Fibroblast of peridontal ligament (primary cell): ENCODE data around the gene SLC2A5.

ENCODE experiments used
- DNase-seq: peaks from one replicate; pipeline ENCODE4 v3.0.0-alpha.2; 2010; ENCODE audit errors: extremely low read depth

SLC2A5 gene

GRCh38 chr1:9062021-9062471 is 7.4 kb downstream of the SLC2A5 start:
- DNase-seq, result peak; percentile 36

DNA sequence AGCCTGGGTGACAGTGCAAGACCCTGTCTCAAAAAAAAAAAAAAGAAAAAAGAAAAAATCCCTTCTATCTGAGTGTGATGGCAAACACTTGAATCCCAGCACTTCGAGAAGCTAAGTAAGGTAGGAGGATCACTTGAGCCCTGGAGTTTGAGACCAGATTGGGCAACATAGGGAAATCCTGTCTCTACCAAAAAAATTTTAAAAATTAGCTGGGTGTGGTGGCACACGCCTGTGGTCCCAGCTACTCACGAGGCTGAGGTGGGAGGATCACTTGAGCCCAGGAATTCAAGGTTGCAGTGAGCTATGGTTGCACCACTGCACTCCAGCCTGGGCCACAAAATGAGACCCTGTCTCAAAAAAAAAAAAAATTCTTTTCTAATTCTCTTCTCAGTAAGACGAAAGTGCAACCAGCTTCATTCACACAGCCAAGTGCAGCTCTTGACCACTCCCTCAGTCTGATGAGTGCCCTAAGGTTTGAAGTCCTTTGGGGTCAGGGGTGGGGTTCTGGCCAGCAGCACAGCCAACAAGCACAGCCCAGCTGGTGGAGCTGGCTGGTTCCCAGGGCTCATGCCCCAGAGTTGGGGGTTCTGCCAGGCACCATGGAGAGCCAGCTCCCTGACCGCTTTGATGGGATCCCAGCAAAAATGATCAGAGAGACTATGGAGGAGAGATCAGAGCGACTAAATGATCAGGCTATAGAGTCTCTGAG is 8.0 kb downstream of the SLC2A5 start:
- no peak for DNase-seq

DNA sequence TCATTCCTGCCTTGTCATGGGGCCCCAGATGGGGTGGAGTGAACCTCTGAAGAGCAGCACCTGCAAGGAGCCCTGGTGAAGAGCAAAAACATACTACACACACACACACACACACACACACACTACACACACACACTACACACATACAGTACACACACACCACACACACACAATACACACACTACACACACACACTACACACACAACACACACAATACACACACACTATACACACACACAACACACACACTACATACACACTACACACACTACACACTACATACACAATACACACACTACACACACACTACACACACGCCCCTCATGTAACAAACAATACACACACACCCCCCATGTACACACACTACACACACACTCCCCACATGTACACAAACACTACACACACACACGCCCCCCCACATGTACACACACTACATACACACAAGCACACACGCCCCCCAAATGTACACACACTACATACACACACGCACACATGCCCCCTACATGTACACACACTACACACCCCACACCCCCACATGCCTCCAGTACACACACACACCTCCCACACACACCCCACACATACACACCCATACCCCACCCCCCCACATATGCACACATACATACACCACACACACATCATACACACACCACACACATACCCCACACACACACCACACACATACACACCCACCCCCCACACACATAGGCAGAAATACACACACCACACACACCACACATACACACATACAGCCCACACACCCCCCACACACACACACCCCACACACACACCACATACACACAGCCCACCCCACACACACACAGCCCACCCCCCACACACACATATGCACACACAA is 9.3 kb downstream of the SLC2A5 start:
- no peak for DNase-seq

DNA sequence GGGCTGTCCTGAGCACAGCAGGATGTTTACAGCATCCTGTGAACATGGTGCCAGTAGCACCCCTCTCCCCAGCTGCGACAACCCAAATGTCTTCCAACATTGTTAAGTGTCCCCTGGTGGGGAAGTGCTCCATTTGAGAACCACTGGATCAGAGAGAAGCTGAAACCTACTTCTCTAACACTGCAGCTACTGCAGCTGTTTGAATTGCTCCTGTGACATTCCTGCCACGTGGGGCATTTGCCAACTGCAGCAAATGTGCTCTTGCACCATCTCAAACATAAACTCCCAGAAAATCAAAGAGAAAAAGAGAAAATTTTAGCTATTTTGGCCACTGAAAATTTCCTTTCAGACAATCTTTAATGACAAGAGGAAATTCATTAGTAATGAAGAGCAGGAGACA is 11.0 kb downstream of the SLC2A5 start:
- peak; percentile 48 for DNase-seq

- no peak for DNase-seq
Measured at GRCh38 chr1:9057851-9058250, 11.6 kb downstream of the SLC2A5 start.

- no peak for DNase-seq
Measured at GRCh38 chr1:9052272-9053049, 17.0 kb downstream of the SLC2A5 start.

DNA sequence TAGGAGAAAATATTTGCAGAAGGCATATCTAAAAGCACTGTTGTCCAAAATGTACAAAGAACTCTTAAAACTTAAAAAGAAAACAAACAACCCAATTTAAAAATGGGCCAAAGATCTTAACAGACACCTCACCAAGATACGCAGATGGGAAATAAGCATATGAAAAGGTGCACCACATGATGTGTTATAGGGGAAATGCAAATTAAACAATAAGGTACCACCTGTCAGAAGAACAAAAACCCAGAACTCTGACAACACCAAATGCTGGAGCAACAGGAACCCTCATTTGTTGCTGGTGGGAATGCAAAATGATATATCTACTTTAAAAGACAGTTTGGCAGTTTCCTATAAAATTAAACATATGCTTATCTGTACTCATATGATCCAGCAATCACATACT is 18.1 kb downstream of the SLC2A5 start:
- no peak for DNase-seq

GRCh38 chr1:9050803-9051202 is 18.6 kb downstream of the SLC2A5 start:
- DNase-seq, result no peak

GRCh38 chr1:9048551-9048950 is 20.9 kb downstream of the SLC2A5 start:
- DNase-seq, result no peak

GRCh38 chr1:9047019-9047418 is 22.4 kb downstream of the SLC2A5 start:
- no peak for DNase-seq

- no peak for DNase-seq
Measured at GRCh38 chr1:9045861-9046510, 23.4 kb downstream of the SLC2A5 start.

- DNase-seq, result no peak
Measured at GRCh38 chr1:9044236-9044635, 25.2 kb downstream of the SLC2A5 start.

DNA sequence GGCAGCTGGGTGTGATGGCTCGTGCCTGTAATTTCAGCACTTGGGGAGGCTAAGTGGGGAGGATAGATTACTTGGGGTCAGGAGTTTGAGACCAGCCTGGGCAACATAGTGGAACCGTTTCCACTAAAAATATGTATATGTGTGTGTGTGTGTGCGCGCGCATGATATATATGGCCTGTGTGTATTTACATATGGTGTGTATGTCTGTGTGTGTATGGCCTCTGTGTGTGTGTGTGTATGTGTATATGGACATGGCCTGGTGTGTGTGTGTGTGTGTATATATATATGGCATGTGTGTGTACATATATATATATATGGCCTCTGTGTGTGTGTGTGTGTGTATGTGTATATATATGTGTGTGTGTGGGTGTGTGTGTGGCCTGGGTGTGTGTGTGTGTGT is 27.2 kb downstream of the SLC2A5 start:
- DNase-seq, result no peak

- no peak for DNase-seq
Measured at GRCh38 chr1:9041116-9041779, 28.2 kb downstream of the SLC2A5 start.

- DNase-seq, result no peak
Measured at GRCh38 chr1:9040659-9041030, 28.8 kb downstream of the SLC2A5 start.

DNA sequence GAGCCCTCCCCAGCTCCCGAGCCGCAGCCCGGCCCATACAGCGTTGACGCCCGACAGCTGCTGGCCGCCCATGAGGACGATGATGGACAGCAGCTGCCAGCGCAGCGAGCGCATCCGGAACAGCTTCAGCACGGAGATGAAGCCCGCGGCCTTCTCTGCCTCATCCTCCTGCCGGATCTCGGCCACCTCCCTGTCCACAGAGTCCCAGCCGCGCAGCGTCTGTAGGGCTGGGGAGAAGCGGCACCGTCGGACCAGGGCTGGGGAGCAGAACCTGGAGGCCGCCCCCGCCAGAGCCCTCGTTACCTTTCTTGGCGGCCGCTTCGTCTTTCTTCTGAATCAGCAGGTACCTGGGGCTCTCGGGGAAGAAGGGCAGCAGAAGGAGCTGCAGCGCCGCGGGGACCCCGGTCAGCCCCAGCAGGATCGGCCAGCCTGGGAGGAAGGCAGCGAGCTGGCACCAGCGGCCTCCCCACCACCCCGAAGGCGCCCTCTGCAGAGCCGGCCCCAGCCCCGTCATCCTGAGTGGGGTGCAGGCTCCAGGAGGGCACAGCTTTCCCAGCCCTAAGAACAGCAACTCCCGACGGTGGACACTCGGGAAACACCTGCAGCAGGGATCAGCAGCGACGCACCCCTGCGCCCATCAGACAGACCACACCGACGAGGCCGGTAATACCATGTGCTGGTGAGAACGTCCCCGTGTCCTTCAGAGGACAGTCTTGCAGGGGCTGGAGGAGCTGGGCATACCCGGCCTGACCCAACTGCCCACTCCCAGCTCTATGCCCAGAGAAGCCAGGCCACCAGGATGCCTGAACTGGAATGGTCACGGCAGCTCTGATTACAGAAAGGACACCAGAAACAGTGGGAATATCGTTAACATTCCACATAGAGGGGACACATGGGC is 29.4 kb downstream of the SLC2A5 start:
- DNase-seq, result no peak

- DNase-seq, result no peak
Measured at GRCh38 chr1:9038881-9039760, 30.3 kb downstream of the SLC2A5 start.

DNA sequence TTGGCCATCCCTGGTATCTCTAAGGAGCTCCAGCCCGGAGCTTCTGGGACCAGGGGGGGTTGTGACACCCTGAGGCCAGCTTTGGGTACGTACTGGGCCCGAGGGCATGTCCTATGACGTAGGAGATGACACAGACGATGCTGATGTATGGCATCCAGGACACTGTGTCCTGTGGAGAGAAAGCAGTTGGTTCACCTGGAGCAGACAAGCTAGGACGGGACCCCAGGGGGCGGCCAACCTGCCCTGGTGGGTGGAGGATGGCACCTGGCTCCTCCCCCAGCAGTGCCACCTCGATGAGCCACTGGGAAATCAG is 31.1 kb downstream of the SLC2A5 start:
- DNase-seq, result no peak
